Measurements from ENCODE around the gene LRMDA. TPM values are rescaled to one million over a fixed set of nuclear protein-coding genes. Genes with fewer than 3 reads are reported as not detected.

LRMDA gene
- polyA plus RNA-seq, 3 donors = 39.8 to 59.6 (median 56.4) TPM

DNA sequence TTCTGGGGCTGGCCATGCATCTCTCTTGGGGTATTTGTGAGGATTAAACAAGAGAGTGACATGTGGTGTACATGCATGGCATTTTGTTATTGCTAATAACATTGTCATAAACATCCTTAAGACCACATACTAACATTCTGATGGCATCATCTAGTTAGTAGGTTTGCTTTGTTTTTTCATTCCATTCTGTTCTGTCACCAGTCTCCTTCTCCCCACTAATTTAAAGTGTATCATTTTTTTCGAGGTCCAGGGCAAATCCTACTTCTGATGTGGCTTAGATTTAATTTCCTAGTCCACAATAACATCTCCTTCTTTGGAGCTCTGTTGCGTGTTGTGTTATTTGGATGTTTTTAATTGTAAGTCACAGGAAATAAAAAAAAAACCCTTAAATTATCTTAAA lies 248.1 kb downstream of the LRMDA start:
- Histone ChIP-seq H3K79me2 (ENCODE audit: insufficient read depth, low read length) (peaks cover 8% of the 10 kb centered on the region), H3K4me2 (replicated peaks; ENCODE audit: extremely low read depth, low read length, poor library complexity, severe bottlenecking) (no peak overlapping the region), H2AFZ (ENCODE audit: insufficient read depth, low read depth, low read length, poor library complexity, severe bottlenecking) (no peak overlapping the region), H3K4me1 (ENCODE audit: control insufficient read depth in 1 of 2, insufficient read depth in 2 of 2, low read length in 2 of 2) (no peaks in the 10 kb centered on the region), H3K9ac (ENCODE audit: insufficient read depth, low read length, poor library complexity, severe bottlenecking) (no peak overlapping the region), H3K4me3 (replicated peaks in 1 of 3; ENCODE audit: low read depth in 2 of 3, low read length in 3 of 3) (no peak overlapping the region), H3K36me3 (replicated peaks in 1 of 2; ENCODE audit: control insufficient read depth in 1 of 2, insufficient read depth in 2 of 2, low read length in 2 of 2) (peaks cover 0 to 12% of the 10 kb centered on the region in 2 donors), H3K27ac (ENCODE audit: low read depth in 1 of 2, low read length in 2 of 2) (no peak overlapping the region), H3K9me3 (replicated peaks in 1 of 2; ENCODE audit: control insufficient read depth in 1 of 2, insufficient read depth in 1 of 2, low read length in 2 of 2) (no peaks in the 10 kb centered on the region), H3K27me3 (ENCODE audit: control insufficient read depth in 2 of 2, insufficient read depth in 2 of 2, low read length in 2 of 2) (no peaks in the 10 kb centered on the region), H4K20me1 (ENCODE audit: insufficient read depth, low read length) (no peaks in the 10 kb centered on the region)
- WGBS (ENCODE audit: insufficient coverage) = no CpG with 5 or more reads among the region's 2 CpGs
- H3K4me3 Mint-ChIP-seq = no peak overlapping the region
- TF ChIP-seq, protein P1, sequence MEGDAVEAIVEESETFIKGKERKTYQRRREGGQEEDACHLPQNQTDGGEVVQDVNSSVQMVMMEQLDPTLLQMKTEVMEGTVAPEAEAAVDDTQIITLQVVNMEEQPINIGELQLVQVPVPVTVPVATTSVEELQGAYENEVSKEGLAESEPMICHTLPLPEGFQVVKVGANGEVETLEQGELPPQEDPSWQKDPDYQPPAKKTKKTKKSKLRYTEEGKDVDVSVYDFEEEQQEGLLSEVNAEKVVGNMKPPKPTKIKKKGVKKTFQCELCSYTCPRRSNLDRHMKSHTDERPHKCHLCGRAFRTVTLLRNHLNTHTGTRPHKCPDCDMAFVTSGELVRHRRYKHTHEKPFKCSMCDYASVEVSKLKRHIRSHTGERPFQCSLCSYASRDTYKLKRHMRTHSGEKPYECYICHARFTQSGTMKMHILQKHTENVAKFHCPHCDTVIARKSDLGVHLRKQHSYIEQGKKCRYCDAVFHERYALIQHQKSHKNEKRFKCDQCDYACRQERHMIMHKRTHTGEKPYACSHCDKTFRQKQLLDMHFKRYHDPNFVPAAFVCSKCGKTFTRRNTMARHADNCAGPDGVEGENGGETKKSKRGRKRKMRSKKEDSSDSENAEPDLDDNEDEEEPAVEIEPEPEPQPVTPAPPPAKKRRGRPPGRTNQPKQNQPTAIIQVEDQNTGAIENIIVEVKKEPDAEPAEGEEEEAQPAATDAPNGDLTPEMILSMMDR (IDR thresholded peaks at IDR 0.05) = no peak
- no peaks in the 10 kb centered on the region for H3K4me1 Mint-ChIP-seq
- no peak for DNase-seq
- no peak overlapping the region for H3K27ac Mint-ChIP-seq
- H3K36me3 Mint-ChIP-seq = peaks cover 4 to 15% of the 10 kb centered on the region in 2 donors
- H3K27me3 Mint-ChIP-seq (ENCODE audit: low read depth in 3 of 3) = peaks cover 0 to 2% (median 0%) of the 10 kb centered on the region in 3 donors
- intact Hi-C loops (cut with micrococcal nuclease) = no loop called here
- H3K9me3 Mint-ChIP-seq = no peaks in the 10 kb centered on the region

DNA sequence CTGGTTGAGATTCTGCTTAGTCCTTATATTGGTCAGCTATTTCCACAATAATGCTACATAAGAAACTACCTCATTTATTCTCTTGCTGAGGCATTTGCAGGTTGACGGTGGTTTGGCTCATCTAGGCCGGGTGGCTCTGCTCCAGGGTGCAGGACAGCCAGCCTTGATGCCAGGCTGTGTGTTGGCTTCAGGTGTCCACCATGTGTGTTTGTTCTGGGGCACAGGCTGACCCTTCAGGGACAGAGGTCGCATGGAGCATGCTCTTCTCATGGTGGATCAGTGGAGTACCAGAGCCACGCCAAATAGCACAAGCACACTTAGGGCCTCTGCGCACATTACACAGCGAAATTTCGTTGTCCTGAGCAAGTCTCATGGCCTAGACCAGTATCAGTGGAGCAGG lies 249.9 kb downstream of the LRMDA start:
- WGBS (ENCODE audit: insufficient coverage) = 92% methylated on average over 4 of the region's 7 CpGs
- H3K36me3 Mint-ChIP-seq = peaks cover 8 to 23% of the 10 kb centered on the region in 2 donors
- intact Hi-C loops (cut with micrococcal nuclease) = no loop called here

More for the DNA sequence above, 249.9 kb downstream of the LRMDA start:
- Histone ChIP-seq H2AFZ (ENCODE audit: insufficient read depth, low read depth, low read length, poor library complexity, severe bottlenecking) (no peak overlapping the region), H3K9me3 (replicated peaks in 1 of 2; ENCODE audit: control insufficient read depth in 1 of 2, insufficient read depth in 1 of 2, low read length in 2 of 2) (no peaks in the 10 kb centered on the region), H3K4me1 (ENCODE audit: control insufficient read depth in 1 of 2, insufficient read depth in 2 of 2, low read length in 2 of 2) (no peaks in the 10 kb centered on the region), H3K9ac (ENCODE audit: insufficient read depth, low read length, poor library complexity, severe bottlenecking) (no peak overlapping the region), H4K20me1 (ENCODE audit: insufficient read depth, low read length) (no peaks in the 10 kb centered on the region), H3K27me3 (ENCODE audit: control insufficient read depth in 2 of 2, insufficient read depth in 2 of 2, low read length in 2 of 2) (no peaks in the 10 kb centered on the region), H3K4me2 (replicated peaks; ENCODE audit: extremely low read depth, low read length, poor library complexity, severe bottlenecking) (no peak overlapping the region), H3K36me3 (replicated peaks in 1 of 2; ENCODE audit: control insufficient read depth in 1 of 2, insufficient read depth in 2 of 2, low read length in 2 of 2) (peaks cover 0 to 18% of the 10 kb centered on the region in 2 donors), H3K4me3 (replicated peaks in 1 of 3; ENCODE audit: low read depth in 2 of 3, low read length in 3 of 3) (no peak overlapping the region), H3K27ac (ENCODE audit: low read depth in 1 of 2, low read length in 2 of 2) (no peak overlapping the region), H3K79me2 (ENCODE audit: insufficient read depth, low read length) (peaks cover under 1% of the 10 kb centered on the region)
- TF ChIP-seq, protein P1 (IDR thresholded peaks at IDR 0.05) = no peak
- Mint-ChIP-seq H3K4me1 (no peaks in the 10 kb centered on the region), H3K27me3 (ENCODE audit: low read depth in 3 of 3) (no peaks in the 10 kb centered on the region), H3K9me3 (peaks cover 0 to 8% (median 2%) of the 10 kb centered on the region in 7 donors), H3K27ac (no peak overlapping the region), H3K4me3 (no peak overlapping the region)
- DNase-seq = no peak

Data from CD14-positive monocyte (primary cell).